A549 (cell line): Measurements from ENCODE around the gene HIF1A. TPM values are rescaled to one million over a fixed set of nuclear protein-coding genes. Genes with fewer than 3 reads are reported as not detected.

ENCODE experiments used
- ATAC-seq, 2 experiments: fragments of 200-7000 bp in 1 of 2; fragments of >200 bp in 1 of 2; cut with Nextera tagmentation in 1 of 2; cut with Tn5 transposase in 1 of 2; 3 replicates each; pipeline versions ENCODE4 v1.8.0 to v1.9.1; 2018 to 2020; ENCODE audit warnings: mild to moderate bottlenecking in 1 of 2, moderate library complexity in 1 of 2
- CTCF ChIA-PET: fragments of 300-600 bp; sonication (Branson Sonifier 250); formaldehyde crosslinking; extraction: SDS; loops from one replicate; lab custom pipeline; 2021; ENCODE audit warnings: antibody characterized with exemption, inconsistent platforms; lab: Yijun Ruan, JAX
- POLR2A ChIA-PET: fragments of 350-600 bp; formaldehyde crosslinking; extraction: SDS; loops from one replicate; lab custom pipeline; 2021; ENCODE audit warnings: antibody characterized with exemption, inconsistent platforms; lab: Yijun Ruan, JAX
- DNase-seq, 2 experiments: peaks; one replicate each; pipeline versions ENCODE4 v3.0.0 to v3.0.0-alpha.2; 2011 to 2016; ENCODE audit warnings: low read depth in 1 of 2, low spot score in 1 of 2
- FAIRE-seq: peaks from 2 replicates; lab custom pipeline; 2011; peaks lifted over from hg19 to GRCh38; lab: Jason Lieb, UNC
- H3K27ac ChIP-seq, 2 experiments: fragments of >200 bp; sonication (Bioruptor Twin); formaldehyde crosslinking; 3 replicates each; pipeline ENCODE4 v1.5.1; 2016 to 2017
- H3K4me1 ChIP-seq: fragments of >200 bp; sonication (Bioruptor Twin); formaldehyde crosslinking; 3 replicates; pipeline ENCODE4 v1.6.1; 2016
- H3K4me2 ChIP-seq: fragments of >200 bp; sonication (Bioruptor Twin); formaldehyde crosslinking; 3 replicates; pipeline ENCODE4 v1.6.1; 2016
- H3K4me3 ChIP-seq: fragments of >200 bp; sonication (Bioruptor Twin); formaldehyde crosslinking; 3 replicates; pipeline ENCODE4 v1.5.1; 2016
- H3K9me3 ChIP-seq: fragments of >200 bp; sonication (Bioruptor Twin); formaldehyde crosslinking; 3 replicates; pipeline ENCODE4 v1.6.1; 2016
- ATOH8 ChIP-seq: fragments of 250-450 bp; sonication (Bioruptor Pico); IDR thresholded peaks from 2 replicates; pipeline ENCODE4 v1.5.0; 2020; ENCODE audit warnings: low read depth, mild to moderate bottlenecking, moderate library complexity
- CEBPB ChIP-seq, 2 experiments: fragments of >200 bp in 1 of 2; sonication (Bioruptor Twin) in 1 of 2; formaldehyde crosslinking in 1 of 2; IDR thresholded peaks; 2 replicates each; pipeline ENCODE4 v1.6.1; 2012 to 2016
- CHD2 ChIP-seq: fragments of 150-350 bp; IDR thresholded peaks from 2 replicates; pipeline ENCODE4 v1.6.1; 2014; ENCODE audit warnings: low read length; ENCODE audit not compliant: partially characterized antibody
- EHMT2 ChIP-seq: fragments of 200-600 bp; sonication (generic); IDR thresholded peaks from 2 replicates; pipeline ENCODE4 v1.6.1; 2016; ENCODE audit warnings: antibody characterized with exemption, low read depth, mild to moderate bottlenecking, moderate library complexity
- FOSL2 ChIP-seq, 2 experiments: fragments of 450-650 bp in 1 of 2; fragments of >200 bp in 1 of 2; sonication (Bioruptor Twin) in 1 of 2; formaldehyde crosslinking; IDR thresholded peaks; 2 replicates each; pipeline versions ENCODE4 v1.5.0 to v1.6.1; 2016 to 2020; ENCODE audit warnings: mild to moderate bottlenecking in 1 of 2, moderate library complexity in 1 of 2
- FOXS1 ChIP-seq: fragments of 250-450 bp; sonication (Bioruptor Pico); IDR thresholded peaks from 2 replicates; pipeline ENCODE4 v1.5.0; 2020; ENCODE audit warnings: mild to moderate bottlenecking, moderate library complexity
- GATA3 ChIP-seq: IDR thresholded peaks from 2 replicates; pipeline ENCODE4 v1.6.1; 2012; ENCODE audit warnings: borderline replicate concordance
- HES2 ChIP-seq: fragments of >200 bp; sonication (Bioruptor Twin); formaldehyde crosslinking; IDR thresholded peaks from 2 replicates; pipeline ENCODE4 v1.6.1; 2016
- HMGXB4 ChIP-seq: fragments of 250-450 bp; sonication (Bioruptor Pico); IDR thresholded peaks from 2 replicates; pipeline ENCODE4 v1.5.0; 2021; ENCODE audit warnings: mild to moderate bottlenecking, moderate library complexity, borderline replicate concordance
- HOXA7 ChIP-seq: fragments of 250-450 bp; sonication (Bioruptor Pico); IDR thresholded peaks from 2 replicates; pipeline ENCODE4 v1.5.0; 2020; ENCODE audit warnings: mild to moderate bottlenecking, moderate library complexity
- HOXB5 ChIP-seq: fragments of 250-450 bp; sonication (Bioruptor Pico); IDR thresholded peaks from 2 replicates; pipeline ENCODE4 v1.5.0; 2020; ENCODE audit warnings: mild to moderate bottlenecking, moderate library complexity
- JUNB ChIP-seq: fragments of >200 bp; sonication (Bioruptor Twin); formaldehyde crosslinking; IDR thresholded peaks from 2 replicates; pipeline ENCODE4 v1.6.1; 2016
- NFE2L2 ChIP-seq: fragments of 150-350 bp; conservative IDR thresholded peaks from 2 replicates; pipeline ENCODE4 v1.6.1; 2014; ENCODE audit warnings: low read length
- NPAS2 ChIP-seq: fragments of 250-450 bp; sonication (Bioruptor Pico); IDR thresholded peaks from 2 replicates; pipeline ENCODE4 v1.8.0; 2022; ENCODE audit warnings: mild to moderate bottlenecking, moderate library complexity, borderline replicate concordance
- NR3C1 ChIP-seq: fragments of >200 bp; sonication (Bioruptor Twin); formaldehyde crosslinking; IDR thresholded peaks from 3 replicates; pipeline ENCODE4 v1.6.1; 2017
- PBX3 ChIP-seq: IDR thresholded peaks from 2 replicates; pipeline ENCODE4 v1.6.1; 2012
- RCOR1 ChIP-seq: fragments of 150-350 bp; IDR thresholded peaks from 2 replicates; pipeline ENCODE4 v1.6.1; 2014; ENCODE audit warnings: antibody characterized with exemption, low read length, low read depth
- REST ChIP-seq: fragments of 200-600 bp; sonication (generic); IDR thresholded peaks from 2 replicates; pipeline ENCODE4 v1.6.1; 2016; ENCODE audit warnings: antibody characterized with exemption, mild to moderate bottlenecking, moderate library complexity
- SREBF2 ChIP-seq: fragments of 450-650 bp; IDR thresholded peaks from 2 replicates; pipeline ENCODE4 v1.6.1; 2014; ENCODE audit warnings: mild to moderate bottlenecking, moderate library complexity
- TFCP2L1 ChIP-seq: fragments of 250-450 bp; sonication (Bioruptor Pico); IDR thresholded peaks from 2 replicates; pipeline ENCODE4 v1.5.0; 2021; ENCODE audit warnings: mild to moderate bottlenecking
- TP53 ChIP-seq: fragments of 250-450 bp; sonication (Bioruptor Pico); IDR thresholded peaks from 2 replicates; pipeline ENCODE4 v1.5.0; 2021; ENCODE audit warnings: mild to moderate bottlenecking, moderate library complexity
- WGBS: methylation state at CpG from one replicate; pipeline ENCODE4 v1.1.6; 2017; ENCODE audit errors: missing lambda C conversion rate; 5-methylcytosine and 5-hydroxymethylcytosine counted together
- polyA plus RNA-seq, 4 experiments: library from polyadenylated mRNA; depleted of rRNA in 3 of 4; stranded (reverse); fragments of >200 nt; fragmentation: RNase III in 1 of 4; extraction: RNeasy Plus Mini Kit Qiagen cat#74134 plus additional on column Dnase treatment in 1 of 4; gene quantifications; 2 replicates in 3 of 4; 3 replicates in 1 of 4; pipeline ENCODE4 v1.2.3, GENCODE V29; 2011 to 2017

HIF1A gene
- polyA plus RNA-seq, 2 of the 4 experiments (the other 2 are of a cell fraction), result 284 to 391 TPM

- ATAC-seq, result no peak
- Histone ChIP-seq H3K4me2 (peak overlapping the region; percentile 74), H3K4me3 (peak overlapping the region; percentile 80), H3K27ac (no peak overlapping the region), H3K4me1 (peaks cover 36% of the 10 kb centered on the region), H3K9me3 (no peaks in the 10 kb centered on the region)
- FAIRE-seq, result no peak
- DNase-seq, result no peak
- WGBS, result 70% methylated on average over 5 of the region's 5 CpGs
- ChIA-PET CTCF (interaction anchor here (0.6 to 2.0 kb wide), 8 partner anchors 10 to 308 kb away, joined by 3 to 9 read pairs (median 3); no protein-coding TSS in a partner anchor), POLR2A (no interaction called here)
- no peak for TF ChIP-seq GATA3
- peak in 1 of 2 experiments; percentile 43; a peak in 1 of 4 replicates for TF ChIP-seq CEBPB (IDR thresholded peaks at IDR 0.05)
These were observed 69.2 kb downstream of the HIF1A start for GRCh38 chr14:61764342-61765122.

- CTCF ChIA-PET, result interaction anchor here (2.0 kb wide), 1 partner anchor 72 kb away, joined by 9 read pairs; no protein-coding TSS in a partner anchor
- no peak for TF ChIP-seq HMGXB4
- TF ChIP-seq TFCP2L1 (CRISPR knock-in tag), result no peak
- TF ChIP-seq REST, result no peak
- TF ChIP-seq HOXB5 (CRISPR knock-in tag), result no peak
- TF ChIP-seq ATOH8 (CRISPR knock-in tag), result no peak
- no peak for TF ChIP-seq FOSL2 (IDR thresholded peaks at IDR 0.05)
- TF ChIP-seq FOSL2 (CRISPR knock-in tag; IDR thresholded peaks at IDR 0.05), result no peak
- TF ChIP-seq NFE2L2, result no peak
- no peak for TF ChIP-seq NR3C1
- no peak for TF ChIP-seq CHD2
- no peak for TF ChIP-seq HOXA7 (CRISPR knock-in tag)
- TF ChIP-seq HES2, result no peak
- no peak for TF ChIP-seq CEBPB (IDR thresholded peaks at IDR 0.05)
- no peak for TF ChIP-seq JUNB
- no peak for TF ChIP-seq PBX3
- TF ChIP-seq SREBF2, result no peak
- no peak for TF ChIP-seq EHMT2
- no peak for TF ChIP-seq TP53 (CRISPR knock-in tag)
- no peak for TF ChIP-seq RCOR1
- TF ChIP-seq NPAS2 (CRISPR knock-in tag), result no peak
- no peak for TF ChIP-seq FOXS1
- H3K27ac ChIP-seq, result no peak overlapping the region
These were observed 70.1 kb downstream of the HIF1A start for GRCh38 chr14:61765225-61765943.

More at GRCh38 chr14:61765225-61765943, 70.1 kb downstream of the HIF1A start:
- WGBS, result 91% methylated on average over 15 of the region's 15 CpGs
- POLR2A ChIA-PET, result no interaction called here
- FAIRE-seq (no peak), ATAC-seq (no peak), DNase-seq (no peak)
- Histone ChIP-seq H3K4me2 (peak overlapping the region; percentile 74), H3K4me1 (peaks cover 36% of the 10 kb centered on the region), H3K4me3 (no peak overlapping the region), H3K9me3 (no peaks in the 10 kb centered on the region)
